ENCODE data around the gene SLC6A14. TPM values are rescaled to one million over a fixed set of nuclear protein-coding genes. Genes with fewer than 3 reads are reported as not detected.
A peak's percentile ranks its signal among the peaks of the same experiment; 100 is the strongest.

Gene SLC6A14
- total and polyA plus RNA-seq, 2 donors (not counting 1 experiment from before 2014, with no cell fraction given): not detected

DNA sequence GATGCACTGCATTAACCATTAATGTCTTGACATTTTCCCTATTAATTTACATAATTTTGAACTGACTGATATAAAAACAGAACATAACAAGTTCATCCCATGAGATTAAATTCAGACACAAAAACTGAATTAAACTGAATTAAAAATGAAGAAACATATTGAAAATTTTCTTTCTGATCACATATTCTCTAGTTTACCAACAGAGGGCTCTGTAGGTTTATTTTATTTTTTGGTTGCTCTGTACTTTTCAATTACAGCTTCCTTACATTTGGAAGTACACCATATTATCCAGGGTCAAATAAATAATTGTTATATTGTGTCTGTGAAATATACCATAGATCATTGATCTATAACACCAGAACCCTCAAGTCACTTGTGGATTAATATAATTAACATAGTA, 53.7 kb downstream of the SLC6A14 start:
- Histone ChIP-seq H2AFZ (ENCODE audit: low read length) (no peak overlapping the region), H3K9ac (ENCODE audit: insufficient read depth, low read length) (no peak overlapping the region), H3K4me1 (ENCODE audit: control insufficient read depth, extremely low read depth, insufficient read depth, low read length) (no peaks in the 10 kb centered on the region), H4K20me1 (ENCODE audit: control insufficient read depth, extremely low read depth, insufficient read depth, low read length) (no peaks in the 10 kb centered on the region), H3K27ac (ENCODE audit: insufficient read depth, low read length) (no peak overlapping the region), H3K4me3 (replicated peaks in 1 of 4; ENCODE audit: control extremely low read depth in 1 of 4, insufficient read depth in 1 of 4, low read depth in 3 of 4, low read length in 4 of 4) (no peak overlapping the region), H3K4me2 (ENCODE audit: extremely low read depth, insufficient read depth, low read length) (no peak overlapping the region), H3K79me2 (ENCODE audit: control insufficient read depth, insufficient read depth, low read length) (no peaks in the 10 kb centered on the region), H3K36me3 (ENCODE audit: control insufficient read depth, insufficient read depth, low read length) (no peaks in the 10 kb centered on the region), H3K27me3 (ENCODE audit: control insufficient read depth, insufficient read depth, low read length) (no peaks in the 10 kb centered on the region), H3K9me3 (ENCODE audit: control insufficient read depth, insufficient read depth, low read depth, low read length) (no peaks in the 10 kb centered on the region)
- peak in 1 of 2 donors; percentile 2 for DNase-seq (ENCODE audit: low read depth in 2 of 2)
- no peak for TF ChIP-seq EZH2 (IDR thresholded peaks at IDR 0.05; ENCODE audit: low read length, missing control alignments)
- TF ChIP-seq, protein P1, sequence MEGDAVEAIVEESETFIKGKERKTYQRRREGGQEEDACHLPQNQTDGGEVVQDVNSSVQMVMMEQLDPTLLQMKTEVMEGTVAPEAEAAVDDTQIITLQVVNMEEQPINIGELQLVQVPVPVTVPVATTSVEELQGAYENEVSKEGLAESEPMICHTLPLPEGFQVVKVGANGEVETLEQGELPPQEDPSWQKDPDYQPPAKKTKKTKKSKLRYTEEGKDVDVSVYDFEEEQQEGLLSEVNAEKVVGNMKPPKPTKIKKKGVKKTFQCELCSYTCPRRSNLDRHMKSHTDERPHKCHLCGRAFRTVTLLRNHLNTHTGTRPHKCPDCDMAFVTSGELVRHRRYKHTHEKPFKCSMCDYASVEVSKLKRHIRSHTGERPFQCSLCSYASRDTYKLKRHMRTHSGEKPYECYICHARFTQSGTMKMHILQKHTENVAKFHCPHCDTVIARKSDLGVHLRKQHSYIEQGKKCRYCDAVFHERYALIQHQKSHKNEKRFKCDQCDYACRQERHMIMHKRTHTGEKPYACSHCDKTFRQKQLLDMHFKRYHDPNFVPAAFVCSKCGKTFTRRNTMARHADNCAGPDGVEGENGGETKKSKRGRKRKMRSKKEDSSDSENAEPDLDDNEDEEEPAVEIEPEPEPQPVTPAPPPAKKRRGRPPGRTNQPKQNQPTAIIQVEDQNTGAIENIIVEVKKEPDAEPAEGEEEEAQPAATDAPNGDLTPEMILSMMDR (conservative IDR thresholded peaks at IDR 0.05 in 1 of 2, IDR thresholded peaks at IDR 0.05 in 1 of 2; ENCODE audit: low read depth in 1 of 2, low read length in 2 of 2): no peak

DNA sequence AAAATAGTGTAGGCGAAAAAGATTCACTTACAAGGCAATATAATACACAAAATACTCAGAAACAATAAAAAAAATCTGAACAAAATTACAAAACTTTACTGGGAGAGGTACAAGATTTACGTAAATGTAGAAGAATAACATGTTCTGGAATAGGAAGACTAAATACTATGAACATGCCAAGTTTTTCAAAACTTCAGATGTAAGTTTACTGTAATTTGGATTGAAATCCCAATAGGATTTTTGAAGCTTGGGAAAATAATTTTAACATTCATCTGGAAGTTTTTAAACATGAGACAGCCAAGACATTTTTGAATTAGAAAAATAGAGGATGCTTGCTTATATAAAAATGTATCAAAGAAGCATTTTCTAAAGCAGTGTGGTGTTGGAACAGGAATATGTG, 56.9 kb downstream of the SLC6A14 start:
- no peaks in the 10 kb centered on the region for H3K9me3 ChIP-seq (ENCODE audit: control insufficient read depth, insufficient read depth, low read depth, low read length)
- no peak overlapping the region for H3K4me3 ChIP-seq (replicated peaks in 1 of 4; ENCODE audit: control extremely low read depth in 1 of 4, insufficient read depth in 1 of 4, low read depth in 3 of 4, low read length in 4 of 4)
- H3K9ac ChIP-seq (ENCODE audit: insufficient read depth, low read length): no peak overlapping the region
- DNase-seq (ENCODE audit: low read depth in 2 of 2): no peak
- no peak for TF ChIP-seq EZH2 (IDR thresholded peaks at IDR 0.05; ENCODE audit: low read length, missing control alignments)
- TF ChIP-seq, protein P1 (conservative IDR thresholded peaks at IDR 0.05 in 1 of 2, IDR thresholded peaks at IDR 0.05 in 1 of 2; ENCODE audit: low read depth in 1 of 2, low read length in 2 of 2): no peak
- no peaks in the 10 kb centered on the region for H3K27me3 ChIP-seq (ENCODE audit: control insufficient read depth, insufficient read depth, low read length)
- no peaks in the 10 kb centered on the region for H4K20me1 ChIP-seq (ENCODE audit: control insufficient read depth, extremely low read depth, insufficient read depth, low read length)
- H3K4me2 ChIP-seq (ENCODE audit: extremely low read depth, insufficient read depth, low read length): no peak overlapping the region
- no peaks in the 10 kb centered on the region for H3K79me2 ChIP-seq (ENCODE audit: control insufficient read depth, insufficient read depth, low read length)
- no peaks in the 10 kb centered on the region for H3K4me1 ChIP-seq (ENCODE audit: control insufficient read depth, extremely low read depth, insufficient read depth, low read length)
- H2AFZ ChIP-seq (ENCODE audit: low read length): no peak overlapping the region
- no peak overlapping the region for H3K27ac ChIP-seq (ENCODE audit: insufficient read depth, low read length)
- no peaks in the 10 kb centered on the region for H3K36me3 ChIP-seq (ENCODE audit: control insufficient read depth, insufficient read depth, low read length)

DNA sequence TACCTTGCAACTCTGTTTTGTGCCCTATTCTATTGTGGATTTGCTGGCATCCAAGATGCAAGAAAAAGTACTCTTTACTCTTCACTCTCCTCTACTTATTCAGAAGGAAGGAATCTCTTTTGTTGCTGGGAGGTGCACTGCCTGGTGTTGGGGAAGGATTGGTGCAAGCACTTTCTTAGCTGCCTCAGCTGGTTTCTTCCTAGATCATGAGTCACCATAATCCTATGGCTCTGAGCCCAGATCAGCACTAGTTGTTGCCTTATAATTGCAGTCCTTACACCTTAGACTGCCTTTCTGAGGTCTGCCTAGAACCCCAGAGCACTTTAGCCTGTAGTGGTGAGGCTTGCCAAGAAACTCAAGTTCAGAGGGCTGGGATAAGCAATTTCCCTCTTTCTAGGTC, 63.4 kb downstream of the SLC6A14 start:
- no peak overlapping the region for H2AFZ ChIP-seq (ENCODE audit: low read length)
- DNase-seq (ENCODE audit: low read depth in 2 of 2): peak in 1 of 2 donors; percentile 4
- H3K9ac ChIP-seq (ENCODE audit: insufficient read depth, low read length): no peak overlapping the region
- TF ChIP-seq EZH2 (IDR thresholded peaks at IDR 0.05; ENCODE audit: low read length, missing control alignments): no peak
- TF ChIP-seq, protein P1 (conservative IDR thresholded peaks at IDR 0.05 in 1 of 2, IDR thresholded peaks at IDR 0.05 in 1 of 2; ENCODE audit: low read depth in 1 of 2, low read length in 2 of 2): no peak
- H3K79me2 ChIP-seq (ENCODE audit: control insufficient read depth, insufficient read depth, low read length): no peaks in the 10 kb centered on the region
- H3K4me2 ChIP-seq (ENCODE audit: extremely low read depth, insufficient read depth, low read length): no peak overlapping the region
- no peaks in the 10 kb centered on the region for H4K20me1 ChIP-seq (ENCODE audit: control insufficient read depth, extremely low read depth, insufficient read depth, low read length)
- no peaks in the 10 kb centered on the region for H3K36me3 ChIP-seq (ENCODE audit: control insufficient read depth, insufficient read depth, low read length)
- H3K27me3 ChIP-seq (ENCODE audit: control insufficient read depth, insufficient read depth, low read length): no peaks in the 10 kb centered on the region
- no peak overlapping the region for H3K27ac ChIP-seq (ENCODE audit: insufficient read depth, low read length)
- no peak overlapping the region for H3K4me3 ChIP-seq (replicated peaks in 1 of 4; ENCODE audit: control extremely low read depth in 1 of 4, insufficient read depth in 1 of 4, low read depth in 3 of 4, low read length in 4 of 4)
- no peaks in the 10 kb centered on the region for H3K9me3 ChIP-seq (ENCODE audit: control insufficient read depth, insufficient read depth, low read depth, low read length)
- H3K4me1 ChIP-seq (ENCODE audit: control insufficient read depth, extremely low read depth, insufficient read depth, low read length): no peaks in the 10 kb centered on the region

Other genes starting within 250 kb of the SLC6A14 start
- gene CT83, start 26.4 kb downstream of the SLC6A14 start, total RNA-seq: not detected in 2 replicates
- not detected in 2 replicates for gene CT83, start 26.4 kb downstream of the SLC6A14 start, polyA plus RNA-seq

Data from fibroblast of lung (primary cell).